HEK293 (cell line): ENCODE results near the gene THRAP3.

Experiments used
- BCL11A ChIP-seq: fragments of 450-650 bp; formaldehyde crosslinking; IDR thresholded peaks from 2 replicates; pipeline ENCODE4 v1.5.1; 2016; ENCODE audit warnings: low read depth, missing biosample characterization, missing genetic modification characterization
- CTCF ChIP-seq: fragments of 450-650 bp; formaldehyde crosslinking; IDR thresholded peaks from 2 replicates; pipeline ENCODE4 v1.5.1; 2016; ENCODE audit warnings: missing biosample characterization, missing genetic modification characterization
- ZBTB8A ChIP-seq: fragments of 450-650 bp; formaldehyde crosslinking; IDR thresholded peaks from 2 replicates; pipeline ENCODE4 v1.5.1; 2016; ENCODE audit warnings: missing biosample characterization, missing genetic modification characterization
- ZFP41 ChIP-seq: fragments of 450-650 bp; formaldehyde crosslinking; IDR thresholded peaks from 2 replicates; pipeline ENCODE4 v1.5.1; 2016; ENCODE audit warnings: missing biosample characterization, missing genetic modification characterization, borderline replicate concordance
- ZNF112 ChIP-seq: fragments of 450-650 bp; formaldehyde crosslinking; IDR thresholded peaks from 2 replicates; pipeline ENCODE4 v1.5.0; 2017; ENCODE audit warnings: missing biosample characterization, missing genetic modification characterization
- ZNF121 ChIP-seq: fragments of 450-650 bp; formaldehyde crosslinking; IDR thresholded peaks from 2 replicates; pipeline ENCODE4 v1.5.1; 2016; ENCODE audit warnings: missing biosample characterization, missing genetic modification characterization
- ZNF211 ChIP-seq: fragments of 450-650 bp; formaldehyde crosslinking; IDR thresholded peaks from 2 replicates; pipeline ENCODE4 v1.5.1; 2016; ENCODE audit warnings: low read depth, missing biosample characterization, missing genetic modification characterization
- ZNF239 ChIP-seq: fragments of 450-650 bp; formaldehyde crosslinking; IDR thresholded peaks from 2 replicates; pipeline ENCODE4 v1.5.1; 2016; ENCODE audit warnings: missing biosample characterization, missing genetic modification characterization
- ZNF274 ChIP-seq, 2 experiments: fragments of 200-500 bp in 1 of 2; fragments of 450-650 bp in 1 of 2; sonication (Bioruptor generic) in 1 of 2; formaldehyde crosslinking in 1 of 2; IDR thresholded peaks; 2 replicates each; pipeline versions ENCODE4 v1.5.1 to v1.6.1; 2014 to 2016; ENCODE audit warnings: borderline replicate concordance in 1 of 2, inconsistent platforms in 1 of 2, low read length in 1 of 2, missing biosample characterization in 1 of 2, missing genetic modification characterization in 1 of 2
- ZNF423 ChIP-seq: fragments of 450-650 bp; formaldehyde crosslinking; IDR thresholded peaks from 2 replicates; pipeline ENCODE4 v1.5.1; 2016; ENCODE audit warnings: missing biosample characterization, missing genetic modification characterization
- ZNF555 ChIP-seq: fragments of 450-650 bp; formaldehyde crosslinking; conservative IDR thresholded peaks from 2 replicates; pipeline ENCODE4 v1.5.1; 2017; ENCODE audit warnings: missing biosample characterization, mild to moderate bottlenecking, missing genetic modification characterization, inconsistent platforms
- ZNF660 ChIP-seq: fragments of 450-650 bp; IDR thresholded peaks from 2 replicates; pipeline ENCODE4 v1.5.1; 2018; ENCODE audit warnings: missing biosample characterization, mild to moderate bottlenecking, missing genetic modification characterization

- no peak for TF ChIP-seq ZFP41
- no peak for TF ChIP-seq ZNF660 (tag by site-specific recombination)
- TF ChIP-seq BCL11A (tag by site-specific recombination): no peak
- no peak for TF ChIP-seq ZNF555 (tag by site-specific recombination)
- TF ChIP-seq ZNF121 (tag by site-specific recombination): no peak
- no peak for TF ChIP-seq ZNF239
- no peak for TF ChIP-seq ZBTB8A
- no peak for TF ChIP-seq ZNF211 (tag by site-specific recombination)
- TF ChIP-seq ZNF112 (tag by site-specific recombination): no peak
- no peak for TF ChIP-seq ZNF274 (IDR thresholded peaks at IDR 0.05; ENCODE audit: low read length)
- TF ChIP-seq ZNF274 (tag by site-specific recombination; IDR thresholded peaks at IDR 0.05; ENCODE audit: borderline replicate concordance): no peak
- no peak for TF ChIP-seq CTCF (tag by site-specific recombination)
- no peak for TF ChIP-seq ZNF423 (tag by site-specific recombination)
These were observed 55.0 kb downstream of the THRAP3 start for GRCh38 chr1:36279110-36279788.
